Activated naive CD8-positive, alpha-beta T cell (primary cell): Measurements from ENCODE around the gene CLMP.
"Not testable (repeated sequence)": the region's sequence is repeated elsewhere in the genome, so short reads cannot be mapped to it uniquely, and the experiment has no call there.

Experiments used
- H3K27ac Mint-ChIP-seq: one replicate; pipeline ENCODE4 v1.8.0; 2021; ENCODE audit warnings: mixed read lengths
- H3K27me3 Mint-ChIP-seq: one replicate; pipeline ENCODE4 v1.8.0; 2021; ENCODE audit warnings: mixed read lengths
- H3K36me3 Mint-ChIP-seq: one replicate; pipeline ENCODE4 v1.8.0; 2021; ENCODE audit warnings: mixed read lengths
- H3K4me1 Mint-ChIP-seq: one replicate; pipeline ENCODE4 v1.8.0; 2021; ENCODE audit warnings: low read depth, mixed read lengths
- H3K4me3 Mint-ChIP-seq: one replicate; pipeline ENCODE4 v1.8.0; 2021; ENCODE audit warnings: mild to moderate bottlenecking, mixed read lengths
- H3K9me3 Mint-ChIP-seq: one replicate; pipeline ENCODE4 v1.8.0; 2021; ENCODE audit warnings: low read depth, mixed read lengths

The CLMP gene

GRCh38 chr11:123125169-123125568 is 69.9 kb downstream of the CLMP start:
- Mint-ChIP-seq H3K36me3 (no peaks in the 10 kb centered on the region), H3K4me1 (peaks cover 2% of the 10 kb centered on the region), H3K4me3 (no peak overlapping the region), H3K27ac (no peak overlapping the region), H3K27me3 (peaks cover 5% of the 10 kb centered on the region), H3K9me3 (no peaks in the 10 kb centered on the region)

GRCh38 chr11:123122852-123123251 is 72.2 kb downstream of the CLMP start:
- H3K27me3 Mint-ChIP-seq: peaks cover 7% of the 10 kb centered on the region
- H3K27ac Mint-ChIP-seq: no peak overlapping the region
- H3K9me3 Mint-ChIP-seq: no peaks in the 10 kb centered on the region
- no peak overlapping the region for H3K4me3 Mint-ChIP-seq
- H3K36me3 Mint-ChIP-seq: no peaks in the 10 kb centered on the region
- H3K4me1 Mint-ChIP-seq: peaks cover 4% of the 10 kb centered on the region

GRCh38 chr11:123122341-123122740 is 72.7 kb downstream of the CLMP start:
- Mint-ChIP-seq H3K4me1 (peaks cover 4% of the 10 kb centered on the region), H3K27me3 (peaks cover 7% of the 10 kb centered on the region), H3K36me3 (no peaks in the 10 kb centered on the region), H3K4me3 (no peak overlapping the region), H3K9me3 (no peaks in the 10 kb centered on the region), H3K27ac (no peak overlapping the region)

- Mint-ChIP-seq H3K27me3 (peaks cover 3% of the 10 kb centered on the region), H3K9me3 (no peaks in the 10 kb centered on the region), H3K27ac (no peak overlapping the region), H3K4me1 (peaks cover 4% of the 10 kb centered on the region), H3K36me3 (no peaks in the 10 kb centered on the region), H3K4me3 (no peak overlapping the region)
Observed at GRCh38 chr11:123116486-123116885, 78.6 kb downstream of the CLMP start.

- Mint-ChIP-seq H3K27ac (no peak overlapping the region), H3K4me3 (no peak overlapping the region), H3K9me3 (no peaks in the 10 kb centered on the region), H3K4me1 (peaks cover 3% of the 10 kb centered on the region), H3K36me3 (no peaks in the 10 kb centered on the region), H3K27me3 (no peaks in the 10 kb centered on the region)
Observed at GRCh38 chr11:123111465-123111864, 83.6 kb downstream of the CLMP start.

GRCh38 chr11:123110397-123110796 is 84.7 kb downstream of the CLMP start:
- no peaks in the 10 kb centered on the region for H3K9me3 Mint-ChIP-seq

GRCh38 chr11:123107945-123108495 is 87.0 kb downstream of the CLMP start:
- no peaks in the 10 kb centered on the region for H3K27me3 Mint-ChIP-seq
- H3K36me3 Mint-ChIP-seq: no peaks in the 10 kb centered on the region
- no peak overlapping the region for H3K27ac Mint-ChIP-seq
- no peak overlapping the region for H3K4me3 Mint-ChIP-seq
- no peaks in the 10 kb centered on the region for H3K9me3 Mint-ChIP-seq
- H3K4me1 Mint-ChIP-seq: peaks cover 7% of the 10 kb centered on the region

More at GRCh38 chr11:123110397-123110796, 84.7 kb downstream of the CLMP start:
- Mint-ChIP-seq H3K4me3 (no peak overlapping the region), H3K4me1 (peaks cover 3% of the 10 kb centered on the region), H3K36me3 (no peaks in the 10 kb centered on the region), H3K27me3 (no peaks in the 10 kb centered on the region), H3K27ac (no peak overlapping the region)

- Mint-ChIP-seq H3K27ac (no peak overlapping the region), H3K27me3 (no peaks in the 10 kb centered on the region), H3K9me3 (no peaks in the 10 kb centered on the region), H3K4me3 (no peak overlapping the region), H3K4me1 (peaks cover 22% of the 10 kb centered on the region), H3K36me3 (no peaks in the 10 kb centered on the region)
Observed at GRCh38 chr11:123104697-123105096, 90.4 kb downstream of the CLMP start.

GRCh38 chr11:123103326-123103980 is 91.6 kb downstream of the CLMP start:
- Mint-ChIP-seq H3K9me3 (no peaks in the 10 kb centered on the region), H3K4me3 (no peak overlapping the region), H3K36me3 (no peaks in the 10 kb centered on the region), H3K4me1 (peaks cover 22% of the 10 kb centered on the region), H3K27me3 (no peaks in the 10 kb centered on the region), H3K27ac (peak overlapping the region; percentile 46)

GRCh38 chr11:123100379-123101085 is 94.5 kb downstream of the CLMP start:
- Mint-ChIP-seq H3K36me3 (no peaks in the 10 kb centered on the region), H3K9me3 (no peaks in the 10 kb centered on the region), H3K27me3 (no peaks in the 10 kb centered on the region), H3K4me3 (no peak overlapping the region), H3K27ac (no peak overlapping the region), H3K4me1 (peaks cover 22% of the 10 kb centered on the region)

- Mint-ChIP-seq H3K4me1 (peaks cover 22% of the 10 kb centered on the region), H3K36me3 (no peaks in the 10 kb centered on the region), H3K27me3 (no peaks in the 10 kb centered on the region), H3K9me3 (no peaks in the 10 kb centered on the region), H3K27ac (no peak overlapping the region), H3K4me3 (no peak overlapping the region)
Observed at GRCh38 chr11:123098990-123099389, 96.1 kb downstream of the CLMP start.

- H3K4me1 Mint-ChIP-seq: no peaks in the 10 kb centered on the region
- no peak overlapping the region for H3K27ac Mint-ChIP-seq
- no peak overlapping the region for H3K4me3 Mint-ChIP-seq
- H3K9me3 Mint-ChIP-seq: no peaks in the 10 kb centered on the region
- no peaks in the 10 kb centered on the region for H3K27me3 Mint-ChIP-seq
- H3K36me3 Mint-ChIP-seq: no peaks in the 10 kb centered on the region
Observed at GRCh38 chr11:123093739-123094138, 101.3 kb downstream of the CLMP start.

- Mint-ChIP-seq H3K4me3 (no peak overlapping the region), H3K27ac (no peak overlapping the region), H3K9me3 (no peaks in the 10 kb centered on the region)
Observed at GRCh38 chr11:123091506-123091905, 103.5 kb downstream of the CLMP start.

GRCh38 chr11:123090168-123090567 is 104.9 kb downstream of the CLMP start:
- H3K27me3 Mint-ChIP-seq, H3K4me3 Mint-ChIP-seq, H3K27ac Mint-ChIP-seq, H3K9me3 Mint-ChIP-seq, H3K36me3 Mint-ChIP-seq: not testable (repeated sequence)
- H3K4me1 Mint-ChIP-seq: peaks cover 24% of the 10 kb centered on the region

More at GRCh38 chr11:123091506-123091905, 103.5 kb downstream of the CLMP start:
- Mint-ChIP-seq H3K36me3 (no peaks in the 10 kb centered on the region), H3K4me1 (peaks cover 16% of the 10 kb centered on the region), H3K27me3 (no peaks in the 10 kb centered on the region)

GRCh38 chr11:123088896-123089295 is 106.2 kb downstream of the CLMP start:
- not testable (repeated sequence) for H3K9me3 Mint-ChIP-seq, H3K27me3 Mint-ChIP-seq, H3K4me3 Mint-ChIP-seq, H3K27ac Mint-ChIP-seq, H3K36me3 Mint-ChIP-seq
- H3K4me1 Mint-ChIP-seq: peaks cover 26% of the 10 kb centered on the region
